DMS53 treated with DMSO at 0.1 percent for 48 hours (cell line): ENCODE results near the gene BCL2L13.
A peak's percentile ranks its signal among the peaks of the same experiment; 100 is the strongest.

ENCODE experiments used
- DNase-seq: peaks from one replicate; lab custom pipeline; 2025; ENCODE audit not compliant: unreplicated experiment; lab: John Stamatoyannopoulos, UW

The BCL2L13 gene

GRCh38 chr22:17726006-17726927, 87.7 kb downstream of the BCL2L13 start:
- DNase-seq = no peak

DNA sequence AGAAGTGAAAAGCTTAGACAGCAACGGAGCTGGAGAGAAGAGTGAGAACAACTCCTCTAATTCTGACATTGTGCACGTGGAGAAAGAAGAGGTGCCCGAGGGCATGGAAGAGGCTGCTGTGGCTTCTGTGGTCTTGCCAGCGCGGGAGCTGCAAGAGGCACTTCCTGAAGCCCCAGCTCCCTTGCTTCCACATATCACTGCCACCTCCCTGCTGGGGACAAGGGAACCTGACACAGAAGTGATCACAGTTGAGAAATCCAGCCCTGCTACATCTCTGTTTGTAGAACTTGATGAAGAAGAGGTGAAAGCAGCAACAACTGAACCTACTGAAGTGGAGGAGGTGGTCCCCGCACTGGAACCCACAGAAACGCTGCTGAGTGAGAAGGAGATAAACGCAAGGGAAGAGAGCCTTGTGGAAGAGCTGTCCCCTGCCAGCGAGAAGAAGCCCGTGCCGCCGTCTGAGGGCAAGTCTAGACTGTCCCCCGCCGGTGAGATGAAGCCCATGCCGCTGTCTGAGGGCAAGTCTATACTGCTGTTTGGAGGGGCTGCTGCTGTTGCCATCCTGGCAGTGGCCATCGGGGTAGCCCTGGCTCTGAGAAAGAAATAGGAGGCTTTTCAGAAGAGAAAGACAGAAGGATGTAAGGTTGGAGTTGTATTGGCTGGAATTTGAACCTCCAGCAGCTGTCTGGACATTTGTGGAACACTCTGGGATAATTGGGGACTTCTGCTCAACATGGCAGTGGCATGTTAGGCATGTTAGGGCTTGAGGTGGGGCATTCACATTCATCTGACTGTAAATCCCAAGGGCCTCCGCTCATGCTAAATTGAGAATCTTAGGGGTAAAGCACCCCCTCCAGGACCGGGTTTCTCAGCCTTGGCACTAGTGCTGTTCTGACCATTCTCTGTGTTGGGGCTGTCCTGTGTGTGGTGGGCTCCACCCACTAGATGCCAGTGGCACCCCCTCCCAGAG, 88.7 kb downstream of the BCL2L13 start:
- DNase-seq = no peak

- no peak for DNase-seq
Measured at GRCh38 chr22:17728786-17729185, 90.2 kb downstream of the BCL2L13 start.

DNA sequence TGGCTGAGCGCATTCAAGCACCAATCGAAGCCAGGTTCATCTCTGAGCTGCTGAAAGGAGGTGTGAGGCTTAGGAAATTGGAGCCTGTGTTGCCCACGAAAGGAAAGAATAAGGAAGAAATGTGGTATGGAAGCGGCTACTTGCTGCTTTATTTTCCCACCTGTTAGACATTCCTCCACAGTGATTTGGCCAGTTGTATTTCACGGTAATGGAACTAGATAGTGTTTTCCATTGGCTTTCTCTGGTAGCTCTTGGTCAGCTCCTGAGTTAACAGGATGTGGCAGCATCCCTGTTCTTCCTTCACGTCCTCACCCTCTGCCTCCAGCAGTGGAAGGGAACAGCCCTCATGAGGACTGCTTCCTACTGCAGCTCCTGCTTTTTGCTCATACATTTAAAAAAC, 91.0 kb downstream of the BCL2L13 start:
- no peak for DNase-seq

GRCh38 chr22:17732251-17732854, 93.8 kb downstream of the BCL2L13 start:
- DNase-seq = no peak

GRCh38 chr22:17733466-17733865, 94.9 kb downstream of the BCL2L13 start:
- DNase-seq = no peak

DNA sequence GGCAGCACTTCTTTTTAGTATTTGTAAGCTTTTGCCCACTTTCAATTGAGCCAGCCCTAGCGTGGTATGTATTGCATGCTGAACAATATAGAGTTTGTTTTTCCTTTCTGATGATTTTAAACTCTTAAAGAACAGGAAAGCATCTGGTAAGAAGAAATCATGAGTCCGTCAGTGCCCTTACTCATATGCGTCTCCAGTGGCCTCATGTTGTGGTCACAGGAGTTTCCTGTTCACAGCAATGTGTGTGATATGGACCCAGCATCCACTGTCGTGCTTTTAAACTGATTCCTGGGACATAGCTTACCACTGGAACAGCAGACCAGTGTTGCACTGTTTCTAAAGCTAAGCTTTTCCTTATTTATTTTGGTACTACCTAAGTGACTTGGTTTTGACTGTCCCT, 95.6 kb downstream of the BCL2L13 start:
- DNase-seq = no peak

- no peak for DNase-seq
Measured at GRCh38 chr22:17738386-17739128, 100.0 kb downstream of the BCL2L13 start.

GRCh38 chr22:17739196-17739975, 100.8 kb downstream of the BCL2L13 start:
- no peak for DNase-seq

GRCh38 chr22:17741866-17742526, 103.4 kb downstream of the BCL2L13 start:
- DNase-seq = no peak

GRCh38 chr22:17742527-17742902, 104.0 kb downstream of the BCL2L13 start:
- DNase-seq = peak; percentile 25

- no peak for DNase-seq
Measured at GRCh38 chr22:17743661-17744411, 105.3 kb downstream of the BCL2L13 start.

GRCh38 chr22:17744430-17744829, 105.9 kb downstream of the BCL2L13 start:
- DNase-seq = no peak

- no peak for DNase-seq
Measured at GRCh38 chr22:17746916-17747315, 108.4 kb downstream of the BCL2L13 start.

DNA sequence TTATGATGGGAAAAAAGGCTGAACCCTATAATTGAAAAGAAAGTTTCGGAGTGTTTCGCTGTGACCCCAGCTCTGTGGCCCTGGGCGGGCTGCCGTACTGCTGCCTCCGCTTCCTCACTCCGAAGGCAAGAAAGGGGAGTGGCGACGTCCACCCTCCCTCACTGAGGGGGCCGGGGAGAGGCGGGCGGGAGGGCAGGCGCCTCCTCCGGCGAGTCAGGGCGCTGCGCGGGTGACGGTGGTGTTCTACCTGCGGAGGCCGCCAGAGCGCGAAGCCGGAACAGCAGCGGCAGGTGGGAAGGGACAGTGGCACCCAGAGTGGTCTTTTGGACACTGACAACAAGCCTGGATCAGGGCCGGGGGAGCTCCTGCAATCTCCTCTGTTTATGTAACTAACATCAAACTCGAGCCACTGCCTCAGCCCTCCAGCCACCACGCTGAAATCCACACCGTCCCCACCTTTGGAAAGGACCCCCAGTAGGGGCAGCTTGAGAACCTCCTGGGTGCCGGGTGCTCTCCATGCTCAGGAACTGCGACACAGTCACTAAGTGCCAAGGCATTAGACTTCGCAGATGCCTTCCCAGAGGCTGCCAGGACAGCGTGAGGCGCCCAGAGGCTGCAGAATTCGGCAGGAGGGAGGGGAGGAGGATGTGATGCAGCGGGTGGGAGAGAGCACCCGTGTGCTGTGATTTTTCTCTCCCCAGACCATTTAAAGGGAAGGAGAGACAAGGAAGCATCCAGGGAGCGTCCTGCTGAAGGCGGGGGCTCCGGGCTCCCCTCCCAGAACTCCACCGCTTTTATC, 110.2 kb downstream of the BCL2L13 start:
- DNase-seq = no peak

DNA sequence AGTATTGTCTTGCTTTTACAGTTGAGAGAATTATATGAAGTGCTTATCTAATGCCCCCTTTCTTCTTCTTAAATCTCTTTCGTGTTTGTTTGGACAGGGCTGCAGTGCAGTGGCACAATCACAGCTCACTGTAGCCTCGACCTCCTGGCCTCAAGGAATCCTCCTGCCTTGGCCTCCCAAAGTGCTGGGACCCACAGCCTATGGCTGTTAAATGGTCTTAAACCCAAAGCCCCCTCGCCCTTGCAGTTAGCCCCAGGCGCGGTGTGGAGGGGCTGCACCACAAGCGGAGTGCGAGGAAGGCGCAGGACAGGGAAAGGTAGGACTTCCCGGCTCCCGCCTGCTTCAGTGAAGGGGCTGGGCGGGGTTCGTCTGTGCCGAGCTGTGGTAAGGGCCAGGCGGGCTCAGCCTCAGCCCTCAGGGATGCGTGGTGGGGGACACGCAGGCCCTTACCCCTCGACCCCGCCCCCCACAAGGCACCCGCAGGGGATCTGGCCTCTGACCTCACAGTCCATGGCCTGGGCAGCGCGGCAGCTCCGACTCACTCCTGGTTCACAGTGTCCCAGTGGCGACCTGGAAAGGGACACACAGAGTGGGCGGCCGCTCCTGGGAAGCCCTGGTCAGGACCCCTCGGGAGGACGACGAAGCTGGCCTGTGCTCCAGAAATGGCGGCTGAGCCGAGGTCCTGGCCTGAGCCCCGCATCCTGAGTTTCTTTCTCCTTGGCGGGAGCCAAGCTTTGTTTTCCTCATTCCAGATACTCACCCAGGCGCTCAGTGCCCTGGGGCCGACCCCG, 111.2 kb downstream of the BCL2L13 start:
- DNase-seq = no peak

GRCh38 chr22:17751596-17751995, 113.0 kb downstream of the BCL2L13 start:
- DNase-seq = no peak
